H9 (cell line): ENCODE results near the gene AKR1D1. TPM values are rescaled to one million over a fixed set of nuclear protein-coding genes. Genes with fewer than 3 reads are reported as not detected.

Experiments used
- DNase-seq: peaks from one replicate; pipeline ENCODE4 v3.0.0-alpha.2; 2017
- H2AFZ ChIP-seq: one replicate; pipeline ENCODE4 v1.6.1; 2013; ENCODE audit warnings: mild to moderate bottlenecking, low read length, control low read depth, moderate library complexity
- H2AK5ac ChIP-seq: 2 replicates; pipeline ENCODE4 v1.6.1; 2013; ENCODE audit warnings: low read length, control low read depth, mixed read lengths; ENCODE audit not compliant: insufficient read length
- H2BK120ac ChIP-seq: one replicate; pipeline ENCODE4 v1.6.1; 2013; ENCODE audit warnings: low read depth, mild to moderate bottlenecking, low read length, control low read depth, inconsistent platforms; ENCODE audit not compliant: poor library complexity, severe bottlenecking
- H2BK12ac ChIP-seq: 2 replicates; pipeline ENCODE4 v1.6.1; 2013; ENCODE audit warnings: low read length, control low read depth, mixed read lengths, low read depth; ENCODE audit not compliant: insufficient read length
- H2BK15ac ChIP-seq: 2 replicates; pipeline ENCODE4 v1.6.1; 2013; ENCODE audit warnings: low read depth, low read length, control low read depth
- H2BK20ac ChIP-seq: one replicate; pipeline ENCODE4 v1.6.1; 2013; ENCODE audit warnings: low read depth, mild to moderate bottlenecking, low read length, control low read depth, inconsistent platforms; ENCODE audit not compliant: poor library complexity, severe bottlenecking
- H2BK5ac ChIP-seq: 2 replicates; pipeline ENCODE4 v1.6.1; 2013; ENCODE audit warnings: low read length, control low read depth, mixed read lengths; ENCODE audit not compliant: insufficient read length
- H3K14ac ChIP-seq: 2 replicates; pipeline ENCODE4 v1.6.1; 2013; ENCODE audit warnings: low read length, control low read depth; ENCODE audit not compliant: insufficient read depth
- H3K18ac ChIP-seq: 2 replicates; pipeline ENCODE4 v1.6.1; 2013; ENCODE audit warnings: low read depth, mild to moderate bottlenecking, mixed read lengths, low read length, control low read depth; ENCODE audit not compliant: insufficient read length
- H3K23ac ChIP-seq: 2 replicates; pipeline ENCODE4 v1.6.1; 2013; ENCODE audit warnings: low read length, control low read depth, mixed read lengths, low read depth; ENCODE audit not compliant: insufficient read length
- H3K23me2 ChIP-seq: 2 replicates; pipeline ENCODE4 v1.6.1; 2013; ENCODE audit warnings: low read depth, mild to moderate bottlenecking, mixed read lengths, low read length, control low read depth; ENCODE audit not compliant: insufficient read length, poor library complexity, severe bottlenecking
- H3K27ac ChIP-seq: 2 replicates; pipeline ENCODE4 v1.5.1; 2013; ENCODE audit warnings: low read length, control low read depth, mixed read lengths, low read depth; ENCODE audit not compliant: insufficient read length
- H3K27me3 ChIP-seq: 2 replicates; pipeline ENCODE4 v1.6.1; 2013; ENCODE audit warnings: low read length, control low read depth, inconsistent platforms; ENCODE audit not compliant: insufficient read depth
- H3K4ac ChIP-seq: 2 replicates; pipeline ENCODE4 v1.6.1; 2013; ENCODE audit warnings: low read depth, mild to moderate bottlenecking, control low read depth, inconsistent platforms, low read length, moderate library complexity
- H3K4me1 ChIP-seq: 2 replicates; pipeline ENCODE4 v1.6.1; 2013; ENCODE audit warnings: low read length, control low read depth, inconsistent platforms; ENCODE audit not compliant: insufficient read depth
- H3K4me2 ChIP-seq: 2 replicates; pipeline ENCODE4 v1.6.1; 2013; ENCODE audit warnings: low read length, control low read depth, mixed read lengths; ENCODE audit not compliant: insufficient read length, insufficient read depth
- H3K56ac ChIP-seq: 2 replicates; pipeline ENCODE4 v1.6.1; 2013; ENCODE audit warnings: low read depth, mild to moderate bottlenecking, mixed read lengths, low read length, control low read depth; ENCODE audit not compliant: insufficient read length
- H3K79me1 ChIP-seq: 2 replicates; pipeline ENCODE4 v1.6.1; 2013; ENCODE audit warnings: low read depth, mild to moderate bottlenecking, moderate library complexity, low read length, control low read depth, inconsistent platforms; ENCODE audit not compliant: insufficient read depth, poor library complexity, severe bottlenecking
- H3K79me2 ChIP-seq: 2 replicates; pipeline ENCODE4 v1.6.1; 2013; ENCODE audit warnings: low read length, control low read depth, inconsistent platforms; ENCODE audit not compliant: insufficient read depth
- H3K9ac ChIP-seq: 2 replicates; pipeline ENCODE4 v1.6.1; 2013; ENCODE audit warnings: low read length, control low read depth, mixed read lengths; ENCODE audit not compliant: insufficient read length; ENCODE audit errors: extremely low read depth
- H3K9me3 ChIP-seq: one replicate; pipeline ENCODE4 v1.6.1; 2013; ENCODE audit warnings: low read depth, low read length, inconsistent platforms; ENCODE audit not compliant: control insufficient read depth
- H3T11ph ChIP-seq: one replicate; pipeline ENCODE4 v1.6.1; 2013; ENCODE audit warnings: mild to moderate bottlenecking, low read length, control low read depth, inconsistent platforms
- H4K20me1 ChIP-seq: one replicate; pipeline ENCODE4 v1.6.1; 2013; ENCODE audit not compliant: control insufficient read depth, insufficient read length, insufficient read depth
- H4K5ac ChIP-seq: 2 replicates; pipeline ENCODE4 v1.6.1; 2013; ENCODE audit warnings: low read depth, mild to moderate bottlenecking, mixed read lengths, low read length, control low read depth; ENCODE audit not compliant: insufficient read length
- H4K8ac ChIP-seq: replicated peaks from 2 replicates; pipeline ENCODE4 v1.6.1; 2013; ENCODE audit warnings: low read length, control low read depth, mixed read lengths, low read depth; ENCODE audit not compliant: insufficient read length
- H4K91ac ChIP-seq: 2 replicates; pipeline ENCODE4 v1.6.1; 2013; ENCODE audit warnings: low read depth, mild to moderate bottlenecking, moderate library complexity, mixed read lengths, low read length, control low read depth; ENCODE audit not compliant: insufficient read length
- H3K27ac Mint-ChIP-seq, 3 experiments: 2 replicates in 2 of 3; 3 replicates in 1 of 3; pipeline ENCODE4 v1.8.0; 2020 to 2021; ENCODE audit warnings: mixed read lengths in 3 of 3, mild to moderate bottlenecking in 1 of 3, moderate library complexity in 1 of 3
- H3K27me3 Mint-ChIP-seq: 2 replicates; pipeline ENCODE4 v1.8.0; 2021; ENCODE audit warnings: low read depth, mild to moderate bottlenecking, moderate library complexity, mixed read lengths
- H3K36me3 Mint-ChIP-seq, 3 experiments: 2 replicates in 2 of 3; 3 replicates in 1 of 3; pipeline ENCODE4 v1.8.0; 2020 to 2021; ENCODE audit warnings: low read depth in 3 of 3, mixed read lengths in 3 of 3; ENCODE audit not compliant: insufficient read depth in 1 of 3
- H3K4me1 Mint-ChIP-seq, 2 experiments: 2 replicates each; pipeline ENCODE4 v1.8.0; 2020; ENCODE audit warnings: mixed read lengths in 2 of 2
- H3K4me3 Mint-ChIP-seq, 2 experiments: 2 replicates in 1 of 2; 3 replicates in 1 of 2; pipeline ENCODE4 v1.8.0; 2020 to 2021; ENCODE audit warnings: mild to moderate bottlenecking in 2 of 2, mixed read lengths in 2 of 2, moderate library complexity in 1 of 2
- H3K9me3 Mint-ChIP-seq, 2 experiments: 2 replicates in 1 of 2; 3 replicates in 1 of 2; pipeline ENCODE4 v1.8.0; 2020; ENCODE audit warnings: mild to moderate bottlenecking in 2 of 2, mixed read lengths in 2 of 2, moderate library complexity in 1 of 2
- CTCF ChIP-seq: fragments of 200-600 bp; sonication (generic); conservative IDR thresholded peaks from 3 replicates; pipeline ENCODE4 v1.8.0; 2021; ENCODE audit warnings: antibody characterized with exemption, mild to moderate bottlenecking
- WGBS: extraction: QIAGEN DNeasy Blood & Tissue Kit; methylation state at CpG from one replicate; pipeline ENCODE4 v1.1.7; 2013; ENCODE audit warnings: missing lambda C conversion rate, low lambda C conversion rate, mixed read lengths; ENCODE audit not compliant: insufficient read length; ENCODE audit errors: extremely low coverage; 5-methylcytosine and 5-hydroxymethylcytosine counted together
- total RNA-seq: library from RNA; stranded (reverse); gene quantifications from 2 replicates; pipeline ENCODE4 v1.2.1, GENCODE V29; 2021

Gene AKR1D1
- total RNA-seq, 1 experiment from 2014 or later = 0.31 TPM

GRCh38 chr7:138086563-138087270 is 10.5 kb downstream of the AKR1D1 start:
- Histone ChIP-seq H3K14ac (no peak overlapping the region), H2AK5ac (no peak overlapping the region), H3K27me3 (no peaks in the 10 kb centered on the region), H3T11ph (no peak overlapping the region), H3K23me2 (no peaks in the 10 kb centered on the region), H3K9me3 (no peaks in the 10 kb centered on the region), H3K4me1 (no peaks in the 10 kb centered on the region), H2AFZ (no peak overlapping the region), H4K91ac (no peak overlapping the region), H3K18ac (no peak overlapping the region), H4K5ac (no peak overlapping the region), H3K4ac (no peak overlapping the region), H4K20me1 (no peaks in the 10 kb centered on the region), H3K23ac (no peak overlapping the region), H2BK20ac (no peak overlapping the region), H3K79me1 (no peaks in the 10 kb centered on the region), H3K56ac (no peak overlapping the region), H2BK12ac (no peak overlapping the region), H2BK120ac (no peak overlapping the region), H3K4me2 (no peak overlapping the region), H3K27ac (no peak overlapping the region), H4K8ac (no peak overlapping the region), H2BK5ac (no peak overlapping the region), H3K9ac (no peak overlapping the region), H2BK15ac (no peak overlapping the region), H3K79me2 (no peaks in the 10 kb centered on the region)
- no peak for TF ChIP-seq CTCF
- DNase-seq = no peak
- peaks cover 0 to 5% (median 3%) of the 10 kb centered on the region in 3 experiments; a peak in 1 of 7 replicates for H3K36me3 Mint-ChIP-seq
- WGBS = no CpG with 5 or more reads among the region's 5 CpGs
- no peaks in the 10 kb centered on the region for H3K4me1 Mint-ChIP-seq
- H3K4me3 Mint-ChIP-seq = no peak overlapping the region
- H3K9me3 Mint-ChIP-seq = 0 out of 5 replicates have a peak, but pooled peaks cover 2 to 3% of the 10 kb centered on the region in 2 experiments
- no peak overlapping the region for H3K27ac Mint-ChIP-seq
- H3K27me3 Mint-ChIP-seq = no peaks in the 10 kb centered on the region
